Measurements from ENCODE around the gene SLC7A5.
"Not testable (repeated sequence)": the region's sequence is repeated elsewhere in the genome, so short reads cannot be mapped to it uniquely, and the experiment has no call there.

Gene SLC7A5

GRCh38 chr16:87900489-87900888, 31.2 kb upstream of the SLC7A5 start:
- not testable (repeated sequence) for H3K4me1 ChIP-seq (ENCODE audit: control insufficient read depth, insufficient read depth, low read length); H3K27ac ChIP-seq (ENCODE audit: low read depth, low read length); H3K36me3 ChIP-seq (ENCODE audit: control insufficient read depth, insufficient read depth, low read length); H3K4me3 ChIP-seq (ENCODE audit: low read depth, low read length); H3K9ac ChIP-seq (ENCODE audit: low read length); H3K27me3 ChIP-seq (ENCODE audit: control insufficient read depth, insufficient read depth, low read length); H3K9me3 ChIP-seq (ENCODE audit: control insufficient read depth, insufficient read depth, low read depth, low read length)

GRCh38 chr16:87897521-87898505, 28.5 kb upstream of the SLC7A5 start:
- Histone ChIP-seq H3K27me3 (ENCODE audit: control insufficient read depth, insufficient read depth, low read length) (no peaks in the 10 kb centered on the region), H3K27ac (ENCODE audit: low read depth, low read length) (no peak overlapping the region), H3K36me3 (ENCODE audit: control insufficient read depth, insufficient read depth, low read length) (no peaks in the 10 kb centered on the region), H3K4me3 (ENCODE audit: low read depth, low read length) (no peak overlapping the region), H3K9me3 (ENCODE audit: control insufficient read depth, insufficient read depth, low read depth, low read length) (no peaks in the 10 kb centered on the region), H3K4me1 (ENCODE audit: control insufficient read depth, insufficient read depth, low read length) (no peaks in the 10 kb centered on the region), H3K9ac (ENCODE audit: low read length) (no peak overlapping the region)

- H3K4me3 ChIP-seq (ENCODE audit: low read depth, low read length); H3K9ac ChIP-seq (ENCODE audit: low read length); H3K9me3 ChIP-seq (ENCODE audit: control insufficient read depth, insufficient read depth, low read depth, low read length); H3K27ac ChIP-seq (ENCODE audit: low read depth, low read length); H3K36me3 ChIP-seq (ENCODE audit: control insufficient read depth, insufficient read depth, low read length); H3K4me1 ChIP-seq (ENCODE audit: control insufficient read depth, insufficient read depth, low read length); H3K27me3 ChIP-seq (ENCODE audit: control insufficient read depth, insufficient read depth, low read length): not testable (repeated sequence)
Observed at GRCh38 chr16:87896924-87897520, 27.7 kb upstream of the SLC7A5 start.

GRCh38 chr16:87896176-87896890, 27.0 kb upstream of the SLC7A5 start:
- H3K27me3 ChIP-seq (ENCODE audit: control insufficient read depth, insufficient read depth, low read length); H3K4me1 ChIP-seq (ENCODE audit: control insufficient read depth, insufficient read depth, low read length); H3K9me3 ChIP-seq (ENCODE audit: control insufficient read depth, insufficient read depth, low read depth, low read length); H3K36me3 ChIP-seq (ENCODE audit: control insufficient read depth, insufficient read depth, low read length); H3K4me3 ChIP-seq (ENCODE audit: low read depth, low read length); H3K27ac ChIP-seq (ENCODE audit: low read depth, low read length); H3K9ac ChIP-seq (ENCODE audit: low read length): not testable (repeated sequence)

GRCh38 chr16:87895641-87896141, 26.4 kb upstream of the SLC7A5 start:
- Histone ChIP-seq H3K9me3 (ENCODE audit: control insufficient read depth, insufficient read depth, low read depth, low read length) (no peaks in the 10 kb centered on the region), H3K27ac (ENCODE audit: low read depth, low read length) (no peak overlapping the region), H3K27me3 (ENCODE audit: control insufficient read depth, insufficient read depth, low read length) (no peaks in the 10 kb centered on the region), H3K36me3 (ENCODE audit: control insufficient read depth, insufficient read depth, low read length) (no peaks in the 10 kb centered on the region), H3K4me1 (ENCODE audit: control insufficient read depth, insufficient read depth, low read length) (no peaks in the 10 kb centered on the region), H3K9ac (ENCODE audit: low read length) (no peak overlapping the region), H3K4me3 (ENCODE audit: low read depth, low read length) (no peak overlapping the region)

- not testable (repeated sequence) for H3K9me3 ChIP-seq (ENCODE audit: control insufficient read depth, insufficient read depth, low read depth, low read length)
Observed at GRCh38 chr16:87894005-87894404, 24.7 kb upstream of the SLC7A5 start.

GRCh38 chr16:87891764-87892163, 22.5 kb upstream of the SLC7A5 start:
- no peaks in the 10 kb centered on the region for H3K36me3 ChIP-seq (ENCODE audit: control insufficient read depth, insufficient read depth, low read length)
- H3K27me3 ChIP-seq (ENCODE audit: control insufficient read depth, insufficient read depth, low read length), result no peaks in the 10 kb centered on the region

More at GRCh38 chr16:87894005-87894404, 24.7 kb upstream of the SLC7A5 start:
- not testable (repeated sequence) for H3K36me3 ChIP-seq (ENCODE audit: control insufficient read depth, insufficient read depth, low read length); H3K9ac ChIP-seq (ENCODE audit: low read length); H3K4me3 ChIP-seq (ENCODE audit: low read depth, low read length); H3K4me1 ChIP-seq (ENCODE audit: control insufficient read depth, insufficient read depth, low read length); H3K27ac ChIP-seq (ENCODE audit: low read depth, low read length); H3K27me3 ChIP-seq (ENCODE audit: control insufficient read depth, insufficient read depth, low read length)

GRCh38 chr16:87889762-87890161, 20.5 kb upstream of the SLC7A5 start:
- not testable (repeated sequence) for H3K4me3 ChIP-seq (ENCODE audit: low read depth, low read length); H3K9ac ChIP-seq (ENCODE audit: low read length); H3K27me3 ChIP-seq (ENCODE audit: control insufficient read depth, insufficient read depth, low read length); H3K27ac ChIP-seq (ENCODE audit: low read depth, low read length); H3K9me3 ChIP-seq (ENCODE audit: control insufficient read depth, insufficient read depth, low read depth, low read length); H3K4me1 ChIP-seq (ENCODE audit: control insufficient read depth, insufficient read depth, low read length); H3K36me3 ChIP-seq (ENCODE audit: control insufficient read depth, insufficient read depth, low read length)

More at GRCh38 chr16:87891764-87892163, 22.5 kb upstream of the SLC7A5 start:
- no peaks in the 10 kb centered on the region for H3K9me3 ChIP-seq (ENCODE audit: control insufficient read depth, insufficient read depth, low read depth, low read length)
- no peak overlapping the region for H3K4me3 ChIP-seq (ENCODE audit: low read depth, low read length)
- no peaks in the 10 kb centered on the region for H3K4me1 ChIP-seq (ENCODE audit: control insufficient read depth, insufficient read depth, low read length)
- no peak overlapping the region for H3K9ac ChIP-seq (ENCODE audit: low read length)
- no peak overlapping the region for H3K27ac ChIP-seq (ENCODE audit: low read depth, low read length)

GRCh38 chr16:87888346-87888745, 19.0 kb upstream of the SLC7A5 start:
- H3K4me1 ChIP-seq (ENCODE audit: control insufficient read depth, insufficient read depth, low read length); H3K9ac ChIP-seq (ENCODE audit: low read length); H3K27me3 ChIP-seq (ENCODE audit: control insufficient read depth, insufficient read depth, low read length); H3K9me3 ChIP-seq (ENCODE audit: control insufficient read depth, insufficient read depth, low read depth, low read length); H3K36me3 ChIP-seq (ENCODE audit: control insufficient read depth, insufficient read depth, low read length); H3K27ac ChIP-seq (ENCODE audit: low read depth, low read length); H3K4me3 ChIP-seq (ENCODE audit: low read depth, low read length): not testable (repeated sequence)

- not testable (repeated sequence) for H3K27me3 ChIP-seq (ENCODE audit: control insufficient read depth, insufficient read depth, low read length); H3K9ac ChIP-seq (ENCODE audit: low read length); H3K36me3 ChIP-seq (ENCODE audit: control insufficient read depth, insufficient read depth, low read length); H3K4me3 ChIP-seq (ENCODE audit: low read depth, low read length); H3K4me1 ChIP-seq (ENCODE audit: control insufficient read depth, insufficient read depth, low read length); H3K9me3 ChIP-seq (ENCODE audit: control insufficient read depth, insufficient read depth, low read depth, low read length); H3K27ac ChIP-seq (ENCODE audit: low read depth, low read length)
Observed at GRCh38 chr16:87887931-87888330, 18.6 kb upstream of the SLC7A5 start.

All from HUES6 (cell line).